NK-92 treated with Interleukin-12 subunit alpha and Interleukin-12 subunit beta, amount 100 ng/mL, for 24 hours (cell line): ENCODE results near the gene COL18A1.

ENCODE experiments used
- DNase-seq: peaks from one replicate; lab custom pipeline; 2025; lab: John Stamatoyannopoulos, UW

Gene COL18A1

DNA sequence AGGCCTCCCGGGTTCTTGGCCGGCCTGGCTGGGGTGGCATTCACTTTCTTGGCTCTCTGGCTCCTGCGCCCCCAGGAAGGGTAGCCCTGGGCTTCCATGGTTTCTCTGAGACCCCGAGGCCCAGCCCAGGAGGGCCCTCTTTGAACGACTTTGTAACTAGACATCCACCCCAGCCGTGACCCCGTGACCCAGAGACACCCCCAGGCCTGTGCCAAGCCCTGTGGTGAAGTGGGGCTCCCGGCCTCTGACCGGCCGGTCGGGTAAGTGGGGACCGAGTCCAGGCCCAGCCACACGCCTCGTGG, 64.0 kb downstream of the COL18A1 start:
- DNase-seq = no peak

DNA sequence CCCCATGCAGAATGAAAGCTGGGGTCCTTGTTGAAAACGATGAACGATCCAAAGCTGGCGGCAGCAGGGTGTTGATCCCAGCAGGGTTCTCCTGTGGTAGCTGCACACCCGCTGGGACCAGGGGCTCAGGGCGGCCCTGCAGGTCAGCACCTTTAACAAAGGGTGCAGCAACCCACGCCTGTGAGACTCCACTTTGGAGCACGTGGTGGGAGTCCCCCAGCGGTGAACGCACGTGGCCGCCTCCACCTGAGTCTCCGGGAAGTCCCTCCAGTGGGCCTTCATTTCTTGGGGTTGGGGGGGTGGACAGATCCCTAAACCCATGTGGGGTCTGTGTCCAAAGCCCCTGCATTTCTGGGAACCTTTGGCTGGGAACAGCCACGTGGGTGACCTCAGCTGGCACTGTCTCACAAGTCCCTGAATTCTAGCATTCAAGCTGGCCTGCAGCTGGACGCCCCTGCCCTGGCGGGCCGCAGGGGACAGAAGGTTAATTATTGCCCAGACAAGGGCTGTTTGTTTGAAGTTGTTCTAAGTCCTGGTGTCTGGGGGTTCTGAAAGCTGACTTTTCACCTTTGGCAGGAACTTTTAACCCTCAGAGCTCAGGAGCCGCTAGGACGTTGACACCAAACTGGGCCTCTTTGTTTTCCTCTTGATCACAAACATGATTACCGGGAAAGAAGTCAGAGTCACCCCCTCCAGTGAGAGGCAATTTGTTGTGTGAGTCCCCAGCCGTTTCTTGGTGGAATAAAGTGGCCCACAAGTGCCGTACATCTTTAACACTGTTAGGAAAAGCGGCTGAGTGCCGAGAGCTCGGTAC, 64.5 kb downstream of the COL18A1 start:
- no peak for DNase-seq

DNA sequence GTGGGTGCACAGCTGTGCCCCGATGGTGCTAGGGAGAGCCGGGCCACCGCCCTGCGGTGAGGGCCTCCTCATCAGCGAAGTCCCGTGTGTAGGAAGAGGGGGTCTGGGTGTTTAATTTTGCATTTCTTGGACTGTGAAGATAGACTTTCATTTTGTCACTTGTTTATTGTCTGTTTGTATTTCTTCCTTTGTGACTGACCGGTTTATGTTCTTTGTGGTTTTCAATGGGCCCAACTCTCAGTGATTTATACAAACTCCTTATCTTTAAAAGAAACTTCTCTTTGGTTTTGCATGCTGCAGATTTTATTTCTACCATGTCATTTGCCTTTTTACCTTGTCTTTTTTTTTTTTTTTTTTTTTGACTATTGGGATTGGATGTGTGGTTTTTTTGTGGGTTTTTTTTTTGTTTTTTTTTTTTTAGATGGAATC, 65.1 kb downstream of the COL18A1 start:
- DNase-seq = no peak

DNA sequence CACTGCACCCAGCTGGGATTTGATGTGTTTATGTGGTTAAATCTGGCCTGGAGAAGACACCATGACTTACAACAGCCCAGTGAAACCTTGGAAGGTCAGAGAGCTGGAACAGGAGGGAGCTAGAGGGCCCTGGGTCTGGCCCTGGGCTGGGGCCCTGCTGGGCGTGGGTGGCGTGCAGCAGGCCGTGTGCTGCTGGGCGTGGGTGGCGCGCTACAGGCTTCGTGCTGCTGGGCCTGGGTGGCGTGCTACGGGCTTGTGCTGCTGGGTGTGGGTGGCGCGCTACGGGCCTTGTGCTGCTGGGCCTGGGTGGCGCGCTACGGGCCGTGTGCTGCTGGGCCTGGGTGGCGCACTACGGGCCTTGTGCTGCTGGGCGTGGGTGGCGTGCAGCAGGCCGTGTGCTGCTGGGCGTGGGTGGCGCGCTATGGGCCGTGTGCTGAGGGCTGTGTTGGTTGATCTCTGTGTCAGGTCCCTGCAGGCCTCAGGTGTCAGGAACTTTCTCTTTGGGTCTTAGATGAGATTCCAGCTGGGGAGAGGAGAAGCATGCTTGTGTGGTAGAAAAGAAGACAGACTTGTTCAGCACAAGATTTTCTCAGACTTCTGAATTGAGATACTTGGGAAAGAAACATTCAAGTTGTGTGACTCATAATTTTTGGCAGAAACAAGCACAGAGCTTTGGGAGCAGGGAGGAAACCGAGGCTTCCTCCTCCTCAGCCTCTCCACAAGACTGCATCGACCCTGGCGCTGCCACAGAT, 66.0 kb downstream of the COL18A1 start:
- DNase-seq = no peak

DNA sequence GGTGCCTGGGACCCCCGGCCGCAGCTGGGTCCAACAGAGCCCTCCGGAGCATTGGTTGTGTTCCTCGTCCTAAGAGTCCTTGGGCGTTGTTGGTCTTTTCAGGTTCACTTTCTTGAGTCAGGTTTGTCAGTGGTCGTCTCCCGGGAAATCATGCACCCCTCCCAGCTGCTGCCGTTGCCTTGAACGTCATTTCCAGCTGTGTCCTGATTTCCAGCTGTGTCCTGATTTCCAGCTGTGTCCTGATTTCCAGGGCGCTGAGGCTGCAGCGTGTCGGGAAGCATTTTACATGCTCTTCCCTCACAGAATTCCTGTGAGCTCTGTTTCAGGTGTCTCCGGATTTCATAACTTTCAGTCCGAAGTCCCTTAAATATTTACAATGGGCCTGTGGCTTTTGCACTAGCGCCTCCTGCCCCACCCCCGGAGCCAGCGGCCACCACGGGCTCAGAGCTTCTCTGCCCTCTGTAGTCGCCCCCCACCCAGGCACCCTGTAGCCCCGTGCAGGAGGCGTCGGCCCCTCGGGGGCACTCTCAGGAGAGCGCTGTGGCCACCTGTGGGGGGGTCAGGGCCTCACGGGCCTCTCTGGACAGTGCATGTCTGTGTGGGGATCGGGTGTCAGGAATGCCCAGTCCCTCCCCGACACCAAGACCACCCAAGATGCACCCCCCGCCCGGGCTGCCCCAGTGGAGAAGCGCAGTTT, 66.7 kb downstream of the COL18A1 start:
- DNase-seq = no peak

DNA sequence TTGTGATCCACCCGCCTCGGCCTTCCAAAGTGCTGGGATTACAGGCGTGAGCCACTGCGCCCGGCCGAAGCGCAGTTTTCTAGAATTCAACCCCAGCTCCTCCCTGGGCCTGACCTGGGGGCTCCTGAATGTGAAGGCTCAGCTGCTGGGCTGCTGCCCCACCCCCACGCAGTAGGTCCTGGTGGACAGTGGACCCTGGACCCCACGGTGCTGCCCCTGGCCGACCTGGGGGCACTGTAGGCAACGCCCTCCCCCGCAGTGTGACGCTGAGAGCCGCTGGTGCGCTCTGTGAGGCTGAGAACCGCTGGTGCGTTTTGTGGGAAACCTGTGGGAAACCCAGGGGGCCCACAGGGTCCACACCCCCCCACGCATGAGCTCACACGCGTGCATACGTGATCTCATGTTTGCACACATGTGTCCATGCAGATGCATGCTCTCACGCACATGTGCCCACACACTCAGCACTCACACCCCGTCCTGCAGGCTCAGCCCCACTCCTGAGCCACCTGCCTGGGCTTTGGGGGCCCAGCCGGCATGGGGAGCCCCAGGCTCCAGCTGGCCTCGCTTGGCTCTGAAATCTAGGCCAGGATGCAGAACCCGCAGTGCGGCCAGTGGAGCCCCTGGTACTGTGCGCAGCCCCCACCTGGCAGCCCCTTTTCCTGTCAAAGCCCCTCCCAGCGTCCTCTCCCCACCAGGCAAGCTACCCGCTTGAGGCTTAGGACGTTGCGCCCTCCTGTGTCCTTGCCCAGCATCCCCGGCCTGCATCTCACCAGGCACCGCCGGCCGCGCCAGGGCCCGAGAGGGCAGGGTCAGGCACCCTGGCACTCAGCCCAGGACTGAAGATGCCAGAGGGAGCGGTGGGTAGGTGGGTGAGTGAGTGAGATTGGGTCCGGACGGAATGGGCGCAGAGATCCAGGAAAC, 67.7 kb downstream of the COL18A1 start:
- no peak for DNase-seq

DNA sequence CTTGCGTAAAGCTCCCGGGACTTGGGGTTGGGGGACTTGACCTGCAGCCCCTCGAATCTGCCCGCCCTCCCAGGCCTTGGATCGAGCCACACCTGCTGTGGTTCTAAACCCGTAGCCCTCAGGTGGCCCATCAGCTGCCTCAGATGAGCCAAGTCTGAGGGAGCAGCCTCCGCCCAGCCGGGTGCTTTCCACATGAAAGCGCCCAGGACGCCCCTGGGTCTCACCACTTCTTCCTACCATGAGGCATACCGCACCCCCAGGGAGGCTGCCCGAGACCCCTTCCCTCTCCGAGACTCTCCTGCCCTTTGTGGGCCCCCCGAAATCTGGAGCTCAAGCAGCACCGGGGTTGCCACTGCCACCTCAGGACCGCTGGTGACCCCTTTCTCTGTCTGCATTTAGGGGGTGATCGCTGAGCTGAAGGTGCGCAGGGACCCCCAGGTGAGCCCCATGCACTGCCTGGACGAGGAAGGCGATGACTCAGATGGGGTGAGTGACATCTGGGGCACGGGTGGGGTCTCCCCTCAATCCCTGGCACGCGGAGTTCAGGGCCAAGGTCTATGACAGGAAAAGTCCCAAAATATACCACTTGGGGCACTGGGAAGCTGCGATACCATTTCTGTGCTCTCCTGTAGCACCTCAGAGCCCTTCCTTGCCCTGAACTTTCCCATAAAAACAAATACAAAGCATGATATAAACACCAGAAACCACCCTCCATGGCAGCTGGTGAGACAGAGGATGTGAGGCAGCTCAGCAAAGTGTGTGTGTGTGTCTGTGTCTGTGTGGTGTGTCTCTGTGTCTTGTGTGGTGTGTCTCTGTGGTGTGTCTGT, 68.7 kb downstream of the COL18A1 start:
- no peak for DNase-seq

DNA sequence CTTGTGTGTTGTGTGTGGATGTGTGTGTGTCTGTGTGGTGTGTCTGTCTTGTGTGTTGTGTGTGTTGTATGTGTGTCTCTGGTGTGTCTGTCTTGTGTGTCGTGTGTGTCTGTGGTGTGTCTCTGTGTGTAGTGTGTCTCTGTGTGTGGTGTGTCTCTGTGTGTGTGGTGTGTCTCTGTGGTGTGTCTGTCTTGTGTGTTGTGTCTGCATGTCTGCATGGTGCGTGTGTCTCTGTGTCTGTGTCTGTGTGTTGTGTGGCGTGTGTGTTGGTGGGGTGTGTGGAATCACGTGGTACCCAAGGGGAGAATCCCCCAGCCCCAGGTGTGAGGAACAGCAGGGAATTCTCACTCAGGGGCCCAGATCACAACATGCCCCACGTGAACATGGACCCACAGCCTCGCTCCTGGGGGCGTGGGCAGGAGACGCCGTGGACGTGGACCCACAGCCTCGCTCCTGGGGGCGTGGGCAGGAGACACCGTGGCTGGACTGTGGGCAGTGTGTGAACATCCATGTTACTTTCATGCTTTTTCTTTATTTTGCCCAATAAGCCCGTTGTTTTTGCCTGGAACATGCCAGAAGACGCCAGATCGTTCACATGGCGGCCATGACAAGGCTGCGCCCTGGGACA, 69.5 kb downstream of the COL18A1 start:
- no peak for DNase-seq

DNA sequence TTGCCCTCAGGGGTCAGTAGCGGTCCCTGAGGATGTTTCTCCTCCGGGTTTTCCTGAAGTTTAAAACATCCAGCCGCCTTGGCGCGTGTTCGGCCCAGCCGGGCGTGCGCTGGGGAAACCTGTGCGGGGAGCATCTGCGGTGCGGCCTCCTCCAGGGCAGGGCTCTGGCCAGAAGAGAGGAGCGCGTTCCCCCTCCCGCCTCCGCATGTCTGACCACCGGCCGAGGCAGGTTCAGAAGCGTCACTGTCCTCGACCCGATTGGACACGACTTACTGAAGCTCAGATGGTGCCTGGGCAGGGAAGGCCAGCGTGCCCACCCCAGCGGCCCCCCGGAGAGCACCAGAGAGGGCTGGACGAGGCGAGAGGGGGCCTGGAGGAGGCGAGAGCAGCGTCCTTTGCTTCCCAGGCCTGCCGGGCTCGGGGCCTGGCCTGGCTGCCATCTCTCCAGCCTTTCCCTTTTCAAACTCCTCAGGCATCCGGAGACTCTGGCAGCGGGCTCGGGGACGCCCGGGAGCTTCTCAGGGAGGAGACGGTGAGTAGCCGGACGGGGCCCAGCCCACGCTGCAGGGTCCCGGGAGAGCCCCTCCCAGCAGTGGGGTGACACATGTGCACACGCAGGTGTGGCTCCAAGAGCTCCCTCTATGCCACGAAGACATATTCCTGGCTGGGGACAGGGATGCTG, 70.2 kb downstream of the COL18A1 start:
- no peak for DNase-seq

DNA sequence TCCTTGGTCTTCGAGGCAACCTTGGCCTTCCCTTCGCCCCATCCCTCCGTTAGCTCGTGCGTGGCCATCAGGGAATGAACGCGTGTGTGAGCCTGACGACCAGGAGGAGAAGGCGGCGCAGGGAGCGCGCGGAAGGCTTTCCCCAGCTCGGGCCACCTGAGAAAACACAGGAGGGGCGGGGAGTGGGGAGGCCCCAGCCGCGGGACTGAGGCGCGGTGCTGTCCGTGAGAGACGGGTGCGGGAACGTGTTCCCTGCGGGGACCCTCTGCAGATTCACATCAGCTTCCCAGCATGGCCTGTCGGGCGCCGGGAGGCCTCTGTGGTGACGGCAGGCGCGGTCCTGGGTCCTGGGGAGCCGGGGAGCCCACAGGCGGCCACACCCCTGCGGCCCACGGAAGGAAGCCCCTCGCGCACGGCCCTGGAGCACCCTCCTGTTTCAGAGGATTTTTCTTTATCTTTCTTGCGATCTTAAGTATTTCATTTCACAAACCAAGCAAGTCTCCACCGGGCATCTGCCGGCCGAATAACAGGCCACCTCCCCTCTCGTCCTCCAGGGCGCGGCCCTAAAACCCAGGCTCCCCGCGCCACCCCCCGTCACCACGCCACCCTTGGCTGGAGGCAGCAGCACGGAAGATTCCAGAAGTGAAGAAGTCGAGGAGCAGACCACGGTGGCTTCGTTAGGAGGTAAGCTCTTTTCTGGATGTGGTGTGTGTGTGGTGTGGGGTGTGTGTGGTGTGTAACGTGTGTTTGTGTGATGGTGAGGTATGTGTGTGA, 71.0 kb downstream of the COL18A1 start:
- no peak for DNase-seq

DNA sequence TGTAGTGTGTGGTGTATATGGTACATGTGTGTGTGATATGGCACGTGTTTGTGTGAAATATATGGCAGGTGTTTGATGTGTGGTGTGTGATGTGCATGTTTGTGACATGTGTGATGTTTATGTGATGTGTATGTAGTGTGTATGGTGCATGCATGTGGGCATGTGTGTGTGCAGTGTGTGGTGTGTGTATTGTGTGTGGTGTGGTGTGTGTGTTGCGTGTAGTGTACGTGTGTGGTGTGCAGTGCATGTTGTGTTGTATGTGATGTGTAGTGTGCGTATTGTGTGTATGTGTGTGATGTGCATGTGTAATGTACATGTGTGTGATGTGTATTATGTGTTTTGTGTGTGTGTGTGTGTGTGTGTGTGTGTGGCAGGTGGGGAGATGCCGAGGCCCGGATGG, 71.6 kb downstream of the COL18A1 start:
- DNase-seq = no peak

DNA sequence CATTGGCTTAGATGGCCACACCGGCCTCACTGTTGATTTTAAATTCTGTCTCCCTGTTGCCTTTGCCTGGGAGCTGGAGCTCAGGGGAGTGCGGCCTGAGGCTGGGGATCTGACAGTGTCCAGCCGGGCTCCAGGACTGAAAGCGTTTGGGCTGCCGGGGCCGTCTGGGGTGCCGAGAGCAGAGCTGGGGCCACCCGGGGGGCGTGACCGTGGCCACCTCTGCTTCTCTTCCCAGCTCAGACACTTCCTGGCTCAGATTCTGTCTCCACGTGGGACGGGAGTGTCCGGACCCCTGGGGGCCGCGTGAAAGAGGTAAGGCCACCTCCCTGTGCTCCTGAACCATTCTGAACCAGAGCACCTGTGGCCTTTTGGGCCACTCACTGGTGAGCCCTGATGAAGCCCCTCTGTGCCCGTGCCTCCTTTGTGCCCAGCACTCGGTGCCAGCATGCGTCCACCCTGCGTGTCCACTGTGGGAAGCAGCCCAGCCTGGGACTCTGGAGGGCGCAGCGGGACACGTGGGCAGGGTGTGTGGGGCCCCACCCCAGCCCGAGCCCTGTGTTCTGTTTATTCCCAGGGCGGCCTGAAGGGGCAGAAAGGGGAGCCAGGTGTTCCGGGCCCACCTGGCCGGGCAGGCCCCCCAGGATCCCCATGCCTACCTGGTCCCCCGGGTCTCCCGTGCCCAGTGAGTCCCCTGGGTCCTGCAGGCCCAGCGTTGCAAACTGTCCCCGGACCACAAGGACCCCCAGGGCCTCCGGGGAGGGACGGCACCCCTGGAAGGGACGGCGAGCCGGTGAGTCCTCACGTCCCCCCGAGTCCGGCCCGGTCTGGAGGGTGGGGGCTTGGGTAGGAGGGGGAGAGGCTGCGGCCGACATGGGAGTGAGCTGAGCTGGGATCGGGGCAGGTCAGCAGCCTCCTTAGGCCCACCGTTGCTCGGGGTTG, 72.5 kb downstream of the COL18A1 start:
- no peak for DNase-seq

DNA sequence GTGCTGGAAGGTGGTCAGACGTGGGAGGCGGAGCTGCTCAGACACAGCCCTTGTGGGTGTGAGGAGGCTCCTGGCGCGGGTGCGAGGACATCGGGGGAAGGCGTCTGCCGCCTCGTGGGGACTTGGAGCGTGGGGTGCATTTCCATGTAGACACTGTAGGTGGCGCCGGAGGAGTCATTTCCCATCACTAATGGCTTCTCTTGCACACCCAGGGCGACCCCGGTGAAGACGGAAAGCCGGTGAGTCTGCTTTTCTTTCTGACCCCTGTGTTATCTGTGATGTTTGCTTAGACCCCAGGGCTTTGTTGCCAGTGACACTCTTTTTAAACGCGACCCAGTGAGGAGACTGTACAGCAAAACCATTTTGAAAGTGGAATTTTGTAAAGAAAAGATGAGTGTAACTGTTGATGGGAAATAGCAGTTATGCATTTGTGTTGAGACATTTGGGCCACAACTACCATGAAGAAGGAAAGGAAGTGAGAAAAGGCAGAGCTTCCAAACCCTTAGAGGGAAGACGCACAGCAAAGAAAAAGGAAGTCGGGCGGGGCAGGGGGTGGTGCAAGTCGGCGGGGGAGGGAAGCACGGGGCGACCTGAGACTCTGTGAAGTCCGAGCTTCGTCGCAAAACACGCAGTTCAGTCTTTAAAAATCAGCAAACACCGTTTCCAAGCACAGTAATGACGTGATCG, 73.3 kb downstream of the COL18A1 start:
- no peak for DNase-seq

DNA sequence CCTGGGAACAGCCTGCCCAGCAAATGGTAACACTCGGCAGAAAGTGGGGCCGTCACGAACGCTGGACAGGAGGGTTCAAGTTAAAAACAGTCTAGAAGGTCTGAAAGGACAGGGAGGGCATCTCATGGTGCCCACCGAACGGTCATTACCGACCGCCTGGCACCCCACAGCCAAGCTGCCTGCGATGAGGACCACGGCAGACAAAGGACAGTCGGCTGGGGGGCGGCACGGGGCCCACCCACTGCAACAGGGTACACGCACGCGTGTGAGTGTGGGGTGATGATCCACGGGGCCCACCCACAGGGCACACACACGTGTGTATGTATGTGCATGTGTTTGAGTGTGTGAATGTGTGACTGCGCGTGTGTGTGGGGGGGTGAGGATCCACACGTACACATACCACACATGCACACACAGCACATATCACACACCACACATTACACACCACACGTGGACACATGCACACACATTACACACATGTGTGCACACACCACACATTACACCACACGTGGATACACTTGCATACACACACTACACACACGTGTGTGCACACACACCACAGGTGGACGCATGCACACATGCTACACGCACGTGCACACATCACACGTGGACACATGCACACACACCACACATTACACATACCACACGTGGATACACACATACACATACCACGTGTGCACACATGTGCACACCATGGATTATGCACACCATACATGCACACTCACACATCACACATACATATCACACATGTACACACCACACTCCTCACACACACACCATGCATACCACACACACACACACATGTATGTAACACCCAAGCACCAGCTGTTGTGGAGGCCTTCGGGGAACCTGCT, 74.1 kb downstream of the COL18A1 start:
- no peak for DNase-seq

DNA sequence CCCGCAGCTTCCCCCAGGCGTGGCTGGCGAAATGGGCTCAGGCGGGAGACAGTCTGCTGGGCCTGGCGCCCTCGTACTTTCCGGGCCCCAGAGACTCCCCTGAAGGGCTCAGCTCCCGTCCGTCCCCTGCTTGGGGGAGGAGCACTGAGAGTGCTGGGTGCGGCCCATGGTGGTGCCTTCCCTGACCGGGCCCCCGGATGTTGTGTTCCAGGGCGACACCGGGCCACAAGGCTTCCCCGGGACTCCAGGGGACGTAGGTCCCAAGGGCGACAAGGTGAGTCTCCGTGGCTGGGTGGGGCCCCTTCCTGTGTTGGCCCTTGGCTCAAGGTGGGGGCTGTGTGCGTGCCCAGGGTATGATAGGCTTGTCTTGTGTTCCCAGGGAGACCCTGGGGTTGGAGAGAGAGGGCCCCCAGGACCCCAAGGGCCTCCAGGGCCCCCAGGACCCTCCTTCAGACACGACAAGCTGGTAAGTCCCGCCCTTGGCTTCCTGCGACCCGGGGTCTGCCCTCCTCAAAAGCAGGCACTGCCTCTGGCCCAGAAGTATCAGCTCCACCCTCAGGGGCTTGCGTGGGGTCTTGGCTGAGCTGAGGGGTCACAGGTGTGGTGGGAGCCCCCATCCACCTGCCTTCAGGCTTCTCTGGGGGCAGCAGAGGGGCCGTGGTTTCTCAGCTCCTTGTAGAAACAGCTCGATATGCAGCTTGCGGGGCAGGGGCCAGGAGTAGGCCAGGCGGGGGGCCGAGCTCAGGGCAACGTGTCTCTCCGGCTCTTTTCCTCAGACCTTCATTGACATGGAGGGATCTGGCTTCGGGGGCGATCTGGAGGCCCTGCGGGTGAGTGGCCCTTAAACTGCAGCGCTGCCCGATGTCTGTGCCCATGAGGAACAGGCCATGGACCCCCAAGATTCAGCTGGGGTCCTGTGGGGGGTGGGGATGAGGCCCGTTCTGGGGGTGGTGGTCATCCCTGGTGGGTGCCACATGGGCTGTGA, 75.0 kb downstream of the COL18A1 start:
- no peak for DNase-seq
